Measurements from ENCODE around the gene CAPN5. TPM values are rescaled to one million over a fixed set of nuclear protein-coding genes. Genes with fewer than 3 reads are reported as not detected.

The CAPN5 gene
- total RNA-seq, 1 donor from 2014 or later = 7.4 TPM

DNA sequence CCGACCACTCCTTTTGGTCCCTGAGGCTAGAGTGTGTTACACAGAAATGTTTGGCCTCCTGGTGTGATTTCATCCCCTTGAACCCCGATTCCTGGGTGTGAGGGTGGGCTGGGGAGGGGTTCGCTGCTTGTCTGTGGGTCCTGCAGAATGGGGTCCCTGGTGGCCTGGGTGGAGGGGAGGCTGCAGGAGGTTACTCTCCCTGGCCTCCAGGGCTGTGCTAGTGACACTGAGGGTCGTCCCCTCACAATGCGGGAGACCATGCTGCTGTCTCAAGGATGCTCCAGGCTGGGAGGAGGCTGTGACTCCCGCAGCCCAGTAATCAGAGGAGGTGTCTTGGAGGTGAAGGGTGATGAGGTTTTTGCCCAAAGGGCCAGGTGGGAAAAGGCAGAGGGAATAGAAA lies 18.9 kb downstream of the CAPN5 start:
- peaks cover 8% of the 10 kb centered on the region for H3K4me1 Mint-ChIP-seq
- Histone ChIP-seq H3K36me3 (no peaks in the 10 kb centered on the region), H3K27me3 (no peaks in the 10 kb centered on the region), H3K27ac (no peak overlapping the region), H3K9me3 (ENCODE audit: low read depth) (no peaks in the 10 kb centered on the region), H3K4me3 (no peak overlapping the region), H3K79me2 (ENCODE audit: low read depth) (no peaks in the 10 kb centered on the region), H3K9ac (no peak overlapping the region), H3K4me1 (no peaks in the 10 kb centered on the region), H2AFZ (replicated peaks) (no peak overlapping the region), H4K20me1 (ENCODE audit: low read depth) (no peaks in the 10 kb centered on the region), H3K4me2 (no peak overlapping the region), H3F3A (ENCODE audit: low read depth) (no peaks in the 10 kb centered on the region)
- H3K9me3 Mint-ChIP-seq = no peaks in the 10 kb centered on the region
- no peak overlapping the region for H3K27ac Mint-ChIP-seq
- no peaks in the 10 kb centered on the region for H3K36me3 Mint-ChIP-seq
- no peak overlapping the region for H3K4me3 Mint-ChIP-seq
- no peak for DNase-seq (ENCODE audit: low spot score)
- TF ChIP-seq EZH2phosphoT487 (IDR thresholded peaks at IDR 0.05) = no peak
- TF ChIP-seq, protein P1, sequence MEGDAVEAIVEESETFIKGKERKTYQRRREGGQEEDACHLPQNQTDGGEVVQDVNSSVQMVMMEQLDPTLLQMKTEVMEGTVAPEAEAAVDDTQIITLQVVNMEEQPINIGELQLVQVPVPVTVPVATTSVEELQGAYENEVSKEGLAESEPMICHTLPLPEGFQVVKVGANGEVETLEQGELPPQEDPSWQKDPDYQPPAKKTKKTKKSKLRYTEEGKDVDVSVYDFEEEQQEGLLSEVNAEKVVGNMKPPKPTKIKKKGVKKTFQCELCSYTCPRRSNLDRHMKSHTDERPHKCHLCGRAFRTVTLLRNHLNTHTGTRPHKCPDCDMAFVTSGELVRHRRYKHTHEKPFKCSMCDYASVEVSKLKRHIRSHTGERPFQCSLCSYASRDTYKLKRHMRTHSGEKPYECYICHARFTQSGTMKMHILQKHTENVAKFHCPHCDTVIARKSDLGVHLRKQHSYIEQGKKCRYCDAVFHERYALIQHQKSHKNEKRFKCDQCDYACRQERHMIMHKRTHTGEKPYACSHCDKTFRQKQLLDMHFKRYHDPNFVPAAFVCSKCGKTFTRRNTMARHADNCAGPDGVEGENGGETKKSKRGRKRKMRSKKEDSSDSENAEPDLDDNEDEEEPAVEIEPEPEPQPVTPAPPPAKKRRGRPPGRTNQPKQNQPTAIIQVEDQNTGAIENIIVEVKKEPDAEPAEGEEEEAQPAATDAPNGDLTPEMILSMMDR (IDR thresholded peaks at IDR 0.05) = no peak
- TF ChIP-seq EZH2 (IDR thresholded peaks at IDR 0.05) = no peak
- H3K27me3 Mint-ChIP-seq (ENCODE audit: insufficient read depth, low read depth) = peaks cover 3% of the 10 kb centered on the region

DNA sequence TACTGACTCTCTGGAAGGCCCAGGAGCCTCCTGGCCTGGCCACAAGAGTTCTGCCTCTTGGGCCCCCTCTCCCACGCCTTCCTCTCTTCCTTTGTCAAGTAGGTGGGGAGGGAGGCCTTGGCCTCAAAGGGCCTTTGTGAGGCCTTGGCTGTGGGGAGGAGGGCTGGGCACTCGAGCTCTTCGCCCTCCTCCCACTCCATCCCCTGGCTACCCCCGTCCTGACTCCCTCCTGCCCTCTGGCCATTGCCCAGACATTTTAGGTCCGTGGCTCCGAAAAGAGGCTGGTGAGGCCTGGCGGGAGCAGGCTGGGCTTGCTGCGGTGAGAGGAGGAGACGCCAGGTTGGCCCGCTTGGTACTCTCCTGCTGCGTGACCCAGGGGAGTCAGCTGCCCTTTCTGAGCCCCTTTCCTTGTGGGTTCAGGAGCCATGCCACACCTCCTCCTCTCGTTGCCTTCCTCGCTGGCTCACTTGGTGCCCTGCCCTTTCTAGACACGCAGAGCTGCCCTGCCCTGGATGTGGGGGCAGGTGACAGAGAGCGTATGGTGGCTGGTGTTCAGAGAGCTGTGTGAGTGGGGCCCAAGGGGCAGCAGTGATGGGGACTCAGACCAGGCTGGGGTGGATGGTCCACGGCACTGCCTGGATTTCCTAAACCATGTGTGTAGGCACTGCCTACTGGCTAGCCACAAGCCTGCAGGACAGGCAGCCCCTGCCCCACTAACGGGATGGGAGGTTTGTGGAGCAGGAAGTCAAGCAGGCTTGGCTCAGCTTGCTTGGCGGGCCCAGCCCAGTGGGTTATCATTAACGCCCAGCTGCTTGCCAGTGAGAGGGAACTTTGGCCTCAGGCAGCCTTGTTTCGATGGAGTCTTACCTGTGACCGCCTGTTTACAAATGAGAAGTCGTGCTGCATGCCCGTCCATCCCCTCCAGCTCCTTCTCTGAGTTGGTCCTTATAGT lies 20.0 kb downstream of the CAPN5 start:
- DNase-seq (ENCODE audit: low spot score) = no peak
- Mint-ChIP-seq H3K4me3 (no peak overlapping the region), H3K36me3 (no peaks in the 10 kb centered on the region), H3K27ac (no peak overlapping the region), H3K27me3 (ENCODE audit: insufficient read depth, low read depth) (peaks cover 3% of the 10 kb centered on the region), H3K9me3 (no peaks in the 10 kb centered on the region), H3K4me1 (peaks cover 8% of the 10 kb centered on the region)
- Histone ChIP-seq H3K27ac (no peak overlapping the region), H3K4me3 (no peak overlapping the region), H3K9me3 (ENCODE audit: low read depth) (no peaks in the 10 kb centered on the region), H3K27me3 (no peaks in the 10 kb centered on the region), H3K4me2 (no peak overlapping the region), H2AFZ (replicated peaks) (no peak overlapping the region), H3K79me2 (ENCODE audit: low read depth) (no peaks in the 10 kb centered on the region), H3K9ac (no peak overlapping the region), H3K4me1 (no peaks in the 10 kb centered on the region), H3K36me3 (no peaks in the 10 kb centered on the region), H4K20me1 (ENCODE audit: low read depth) (peaks cover 2% of the 10 kb centered on the region), H3F3A (ENCODE audit: low read depth) (no peaks in the 10 kb centered on the region)
- TF ChIP-seq, protein P1 (IDR thresholded peaks at IDR 0.05) = no peak
- TF ChIP-seq EZH2 (IDR thresholded peaks at IDR 0.05) = no peak
- no peak for TF ChIP-seq EZH2phosphoT487 (IDR thresholded peaks at IDR 0.05)

DNA sequence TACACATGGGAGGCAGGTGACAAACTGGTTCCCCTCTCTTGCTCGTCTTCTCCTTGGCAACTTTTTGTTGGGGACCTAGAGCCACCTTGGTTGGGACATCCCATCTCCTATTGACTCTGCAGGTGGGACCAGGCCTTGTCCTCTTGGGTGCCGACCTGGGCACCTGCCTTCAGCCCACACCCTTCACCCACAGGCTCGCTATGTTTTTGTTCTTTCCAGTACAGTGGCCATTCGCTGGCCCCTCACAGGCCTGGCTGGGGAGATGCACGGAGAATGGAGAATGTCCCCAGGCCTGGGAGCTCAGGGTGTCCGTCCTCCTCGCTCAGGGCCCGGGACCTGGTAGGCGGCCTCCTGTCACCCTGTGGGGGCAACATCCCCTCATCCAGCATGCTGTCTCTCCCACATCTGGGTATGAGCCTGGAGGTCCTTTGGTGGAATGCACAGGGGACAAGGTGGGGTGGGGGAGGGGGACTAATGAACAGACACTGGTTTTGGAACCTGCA lies 21.0 kb downstream of the CAPN5 start:
- H3K4me3 Mint-ChIP-seq = no peak overlapping the region
- Histone ChIP-seq H3K27ac (no peak overlapping the region), H3K36me3 (no peaks in the 10 kb centered on the region), H3K4me3 (no peak overlapping the region), H3K9me3 (ENCODE audit: low read depth) (no peaks in the 10 kb centered on the region), H4K20me1 (ENCODE audit: low read depth) (peaks cover 2% of the 10 kb centered on the region), H3K79me2 (ENCODE audit: low read depth) (no peaks in the 10 kb centered on the region), H3K9ac (no peak overlapping the region), H2AFZ (replicated peaks) (no peak overlapping the region), H3K4me1 (no peaks in the 10 kb centered on the region), H3K27me3 (no peaks in the 10 kb centered on the region), H3F3A (ENCODE audit: low read depth) (no peaks in the 10 kb centered on the region), H3K4me2 (no peak overlapping the region)
- no peaks in the 10 kb centered on the region for H3K9me3 Mint-ChIP-seq
- H3K36me3 Mint-ChIP-seq = no peaks in the 10 kb centered on the region
- no peak for DNase-seq (ENCODE audit: low spot score)
- TF ChIP-seq EZH2phosphoT487 (IDR thresholded peaks at IDR 0.05) (no peak), EZH2 (IDR thresholded peaks at IDR 0.05) (no peak)
- TF ChIP-seq, protein P1 (IDR thresholded peaks at IDR 0.05) = no peak
- H3K27me3 Mint-ChIP-seq (ENCODE audit: insufficient read depth, low read depth) = peaks cover 3% of the 10 kb centered on the region
- peak overlapping the region; percentile 37 for H3K27ac Mint-ChIP-seq
- H3K4me1 Mint-ChIP-seq = peaks cover 7% of the 10 kb centered on the region

All from neural progenitor cell (in vitro differentiated cells).